PC-3 (cell line): ENCODE measurements around the gene EFTUD2. TPM values are rescaled to one million over a fixed set of nuclear protein-coding genes. Genes with fewer than 3 reads are reported as not detected.

Experiments
- ATAC-seq: fragments of 200-7000 bp; cut with Tn5 transposase; 2 replicates; pipeline ENCODE4 v1.9.1; 2020; ENCODE audit warnings: mild to moderate bottlenecking, moderate library complexity
- BruUV-seq: library from RNA; stranded (reverse); fragments of 400-500 nt; replicated peaks from 2 replicates; lab custom pipeline; 2021; lab: Mats Ljungman, UMichigan
- CTCF ChIA-PET: fragments of 300-600 bp; sonication (Branson Sonifier 250); formaldehyde crosslinking; loops from one replicate; lab custom pipeline; 2022; ENCODE audit warnings: antibody characterized with exemption; lab: Charles Lee
- POLR2A ChIA-PET: fragments of 300-600 bp; sonication (Branson Sonifier 250); formaldehyde crosslinking; loops from one replicate; lab custom pipeline; 2022; ENCODE audit warnings: antibody characterized with exemption; ENCODE audit not compliant: unreplicated experiment; lab: Charles Lee
- DNase-seq: peaks from one replicate; pipeline ENCODE4 v3.0.0-alpha.2; 2015
- H2AFZ ChIP-seq: fragments of 300-600 bp; sonication (generic); 2 replicates; pipeline ENCODE4 v1.6.0; 2016; ENCODE audit warnings: antibody characterized with exemption, low read length
- H3F3A ChIP-seq: fragments of 300-600 bp; sonication (generic); one replicate; pipeline ENCODE4 v1.6.0; 2017; ENCODE audit warnings: antibody characterized with exemption, low read length, control low read depth, mild to moderate bottlenecking; ENCODE audit not compliant: unreplicated experiment
- H3K27ac ChIP-seq: fragments of 300-600 bp; sonication (generic); 2 replicates; pipeline ENCODE4 v1.5.1; 2016; ENCODE audit warnings: mild to moderate bottlenecking, low read length
- H3K27me3 ChIP-seq: fragments of 300-600 bp; sonication (generic); 2 replicates; pipeline ENCODE4 v1.6.1; 2016; ENCODE audit warnings: low read length, mixed read lengths
- H3K36me3 ChIP-seq: fragments of 300-600 bp; sonication (generic); 2 replicates; pipeline ENCODE4 v1.6.1; 2016; ENCODE audit warnings: low read depth, mixed run types, low read length, mixed read lengths
- H3K4me1 ChIP-seq: fragments of 300-600 bp; sonication (generic); 2 replicates; pipeline ENCODE4 v1.5.1; 2016; ENCODE audit warnings: low read length; ENCODE audit not compliant: insufficient read depth
- H3K4me2 ChIP-seq: fragments of 300-600 bp; sonication (generic); 2 replicates; pipeline ENCODE4 v1.6.0; 2016; ENCODE audit warnings: low read length
- H3K4me3 ChIP-seq: fragments of 300-600 bp; sonication (generic); 2 replicates; pipeline ENCODE4 v1.5.1; 2016; ENCODE audit warnings: mild to moderate bottlenecking, low read length, mixed read lengths
- H3K79me2 ChIP-seq: fragments of 300-600 bp; sonication (generic); 2 replicates; pipeline ENCODE4 v1.6.1; 2017; ENCODE audit warnings: low read length, mixed read lengths
- H3K9ac ChIP-seq: fragments of 300-600 bp; sonication (generic); 2 replicates; pipeline ENCODE4 v1.6.0; 2016; ENCODE audit warnings: mild to moderate bottlenecking, low read length
- H3K9me2 ChIP-seq: fragments of 300-600 bp; sonication (generic); replicated peaks from 2 replicates; pipeline ENCODE4 v1.6.1; 2016; ENCODE audit warnings: mixed run types, low read length, mixed read lengths
- H3K9me3 ChIP-seq: fragments of 300-600 bp; sonication (generic); 2 replicates; pipeline ENCODE4 v1.6.1; 2016; ENCODE audit warnings: low read length, mixed read lengths
- H4K20me1 ChIP-seq: fragments of 300-600 bp; sonication (generic); 2 replicates; pipeline ENCODE4 v1.6.1; 2016; ENCODE audit warnings: low read length, mixed read lengths
- EZH2 ChIP-seq: fragments of 300-600 bp; sonication (generic); IDR thresholded peaks from one replicate; pipeline ENCODE4 v1.6.1; 2017; ENCODE audit warnings: antibody characterized with exemption, mild to moderate bottlenecking, low read length; ENCODE audit not compliant: unreplicated experiment
- EZH2phosphoT487 ChIP-seq: fragments of 300-600 bp; sonication (generic); IDR thresholded peaks from 2 replicates; pipeline ENCODE4 v1.6.1; 2018; ENCODE audit warnings: mild to moderate bottlenecking, antibody characterized with exemption, low read length, borderline replicate concordance
- intact Hi-C: fragments of 100-400 bp; cut with micrococcal nuclease; formaldehyde crosslinking; loops from 2 replicates; pipeline ENCODE4 v1.9.0; 2023
- total RNA-seq: library from RNA; depleted of rRNA; stranded (reverse); fragments of >200 nt; gene quantifications from 2 replicates; pipeline ENCODE4 v1.2.3, GENCODE V29; 2014
- TF ChIP-seq, protein P1 (sequence below): fragments of 300-600 bp; sonication (generic); conservative IDR thresholded peaks from 2 replicates; pipeline ENCODE4 v1.5.1; 2017; ENCODE audit warnings: antibody characterized with exemption, low read depth, mild to moderate bottlenecking, low read length

EFTUD2 gene
- total RNA-seq, 1 experiment from 2014 or later, result 227 TPM

DNA sequence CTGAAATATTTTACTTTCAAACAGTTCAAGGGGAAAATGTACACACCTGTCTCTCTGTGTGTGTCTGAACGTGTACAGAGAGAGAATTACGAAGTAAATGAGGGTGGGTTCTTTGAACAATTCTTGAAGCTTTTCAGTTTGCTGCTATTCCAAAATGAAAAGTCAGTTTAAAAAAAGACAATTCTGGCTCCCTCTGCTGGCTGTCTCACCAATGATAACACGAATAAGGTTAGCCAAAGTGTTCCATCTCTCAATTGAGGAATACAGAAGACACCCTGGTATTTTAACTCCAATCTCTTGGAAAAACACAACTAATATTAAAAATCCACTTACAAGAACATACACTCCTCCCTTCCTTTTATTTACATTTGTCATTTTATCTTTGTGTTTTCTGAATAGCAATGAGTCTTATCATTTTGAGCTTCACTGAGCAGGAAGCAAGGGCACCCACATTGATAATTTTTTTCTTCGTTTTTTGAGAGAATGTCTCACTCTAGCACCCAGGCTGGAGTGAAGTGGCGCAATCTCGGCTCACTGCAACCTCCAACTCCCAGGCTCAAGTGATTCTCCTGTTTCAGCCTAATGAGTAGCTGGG, 20.5 kb downstream of the EFTUD2 start:
- intact Hi-C loops, result loop anchor here (1.0 kb wide), 1 partner anchor 103 kb away; no protein-coding TSS in a partner anchor
- Histone ChIP-seq H3K27ac (no peak overlapping the region), H3F3A (no peaks in the 10 kb centered on the region), H3K4me1 (no peaks in the 10 kb centered on the region), H4K20me1 (no peaks in the 10 kb centered on the region), H3K36me3 (peaks cover 71% of the 10 kb centered on the region), H3K9ac (no peak overlapping the region), H3K4me2 (no peak overlapping the region), H3K4me3 (no peak overlapping the region), H2AFZ (no peak overlapping the region), H3K79me2 (no peaks in the 10 kb centered on the region), H3K27me3 (no peaks in the 10 kb centered on the region), H3K9me2 (no peaks in the 10 kb centered on the region), H3K9me3 (no peaks in the 10 kb centered on the region)
- DNase-seq (peak; percentile 65), ATAC-seq (peak; percentile 62)
- BruUV-seq, result no TSS peak
- POLR2A ChIA-PET, result interaction anchor here (0.5 kb wide), 1 partner anchor 14 kb away, joined by 10 read pairs; no protein-coding TSS in a partner anchor
- no peak for TF ChIP-seq EZH2
- TF ChIP-seq, protein P1, sequence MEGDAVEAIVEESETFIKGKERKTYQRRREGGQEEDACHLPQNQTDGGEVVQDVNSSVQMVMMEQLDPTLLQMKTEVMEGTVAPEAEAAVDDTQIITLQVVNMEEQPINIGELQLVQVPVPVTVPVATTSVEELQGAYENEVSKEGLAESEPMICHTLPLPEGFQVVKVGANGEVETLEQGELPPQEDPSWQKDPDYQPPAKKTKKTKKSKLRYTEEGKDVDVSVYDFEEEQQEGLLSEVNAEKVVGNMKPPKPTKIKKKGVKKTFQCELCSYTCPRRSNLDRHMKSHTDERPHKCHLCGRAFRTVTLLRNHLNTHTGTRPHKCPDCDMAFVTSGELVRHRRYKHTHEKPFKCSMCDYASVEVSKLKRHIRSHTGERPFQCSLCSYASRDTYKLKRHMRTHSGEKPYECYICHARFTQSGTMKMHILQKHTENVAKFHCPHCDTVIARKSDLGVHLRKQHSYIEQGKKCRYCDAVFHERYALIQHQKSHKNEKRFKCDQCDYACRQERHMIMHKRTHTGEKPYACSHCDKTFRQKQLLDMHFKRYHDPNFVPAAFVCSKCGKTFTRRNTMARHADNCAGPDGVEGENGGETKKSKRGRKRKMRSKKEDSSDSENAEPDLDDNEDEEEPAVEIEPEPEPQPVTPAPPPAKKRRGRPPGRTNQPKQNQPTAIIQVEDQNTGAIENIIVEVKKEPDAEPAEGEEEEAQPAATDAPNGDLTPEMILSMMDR, result peak; percentile 87
- CTCF ChIA-PET, result interaction anchor here (0.5 to 2.5 kb wide), 5 partner anchors 12 to 167 kb away, joined by 3 to 13 read pairs (median 5); no protein-coding TSS in a partner anchor

DNA sequence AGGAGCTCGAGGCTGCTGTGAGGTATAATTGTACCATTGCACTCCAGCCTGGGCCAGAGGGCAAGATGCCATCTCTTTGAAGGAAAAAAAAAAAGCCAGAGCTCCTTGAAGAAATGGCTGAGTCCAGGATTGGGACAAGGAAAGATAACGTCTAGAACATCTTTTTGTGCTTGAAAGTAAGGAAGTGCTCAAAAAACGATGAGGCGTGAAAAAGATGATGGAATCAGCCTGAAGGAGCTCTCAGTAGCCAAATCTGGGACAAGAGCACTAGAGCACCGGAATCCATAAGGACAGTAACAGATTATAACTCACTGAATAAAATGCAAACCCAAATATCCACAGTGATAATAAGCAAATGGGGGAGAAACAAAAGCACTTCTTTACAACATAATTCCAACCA, 22.1 kb downstream of the EFTUD2 start:
- intact Hi-C loops, result no loop called here
- TF ChIP-seq EZH2phosphoT487, result no peak
- TF ChIP-seq, protein P1, result no peak
- TF ChIP-seq EZH2, result no peak
- DNase-seq (no peak), ATAC-seq (no peak)
- Histone ChIP-seq H3K27ac (no peak overlapping the region), H3F3A (peaks cover 3% of the 10 kb centered on the region), H3K9ac (no peak overlapping the region), H3K4me3 (no peak overlapping the region), H4K20me1 (no peaks in the 10 kb centered on the region), H3K27me3 (no peaks in the 10 kb centered on the region), H3K4me2 (no peak overlapping the region), H3K79me2 (no peaks in the 10 kb centered on the region), H3K9me3 (no peaks in the 10 kb centered on the region), H3K4me1 (peaks cover 12% of the 10 kb centered on the region; the same call in 1 of the 2 replicates), H3K36me3 (peaks cover 71% of the 10 kb centered on the region), H3K9me2 (no peaks in the 10 kb centered on the region), H2AFZ (no peak overlapping the region)
- no TSS peak for BruUV-seq
- ChIA-PET POLR2A (interaction anchor here (0.7 kb wide), 1 partner anchor 215 kb away, joined by 9 read pairs; no protein-coding TSS in a partner anchor), CTCF (no interaction called here)

DNA sequence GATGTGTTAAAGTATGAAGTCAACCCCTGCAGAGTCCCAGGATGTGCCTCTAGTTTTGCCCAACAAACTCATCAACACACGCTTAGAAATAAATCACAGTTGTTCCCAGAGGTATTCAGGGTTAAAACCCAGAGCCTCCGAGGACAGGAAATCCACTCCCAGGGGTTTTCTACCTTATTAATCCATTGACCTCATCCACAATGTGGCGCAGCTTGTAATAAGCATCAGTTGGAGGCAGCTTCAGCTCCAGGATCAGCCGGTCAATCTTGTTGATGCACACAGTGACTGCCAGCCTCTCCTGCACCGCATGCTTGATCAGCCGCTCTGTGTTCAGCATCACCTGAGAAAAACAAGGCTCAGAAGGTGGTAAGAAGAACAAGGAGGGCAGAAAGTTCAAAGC, 23.5 kb downstream of the EFTUD2 start:
- Histone ChIP-seq H3K79me2 (no peaks in the 10 kb centered on the region), H3K27me3 (no peaks in the 10 kb centered on the region), H2AFZ (no peak overlapping the region), H3K4me2 (no peak overlapping the region), H3K9me2 (no peaks in the 10 kb centered on the region), H3K36me3 (peaks cover 73% of the 10 kb centered on the region), H3F3A (peaks cover 3% of the 10 kb centered on the region), H4K20me1 (no peaks in the 10 kb centered on the region), H3K27ac (no peak overlapping the region), H3K4me3 (no peak overlapping the region), H3K4me1 (peaks cover 12% of the 10 kb centered on the region; the same call in 1 of the 2 replicates), H3K9me3 (no peaks in the 10 kb centered on the region), H3K9ac (no peak overlapping the region)
- ATAC-seq (no peak), DNase-seq (no peak)
- BruUV-seq, result no TSS peak
- CTCF ChIA-PET, result no interaction called here
- TF ChIP-seq, protein P1, result no peak
- TF ChIP-seq EZH2 (no peak), EZH2phosphoT487 (no peak)
- intact Hi-C loops, result no loop called here
- POLR2A ChIA-PET, result no interaction called here
